ENCODE results near the gene S100B.

S100B gene

GRCh38 chr21:46557919-46558392 is 46.9 kb downstream of the S100B start:
- no peak for DNase-seq

GRCh38 chr21:46557469-46557868 is 47.4 kb downstream of the S100B start:
- no peak for DNase-seq

- DNase-seq: no peak
Observed at GRCh38 chr21:46556802-46557201, 48.1 kb downstream of the S100B start.

GRCh38 chr21:46555678-46556077 is 49.2 kb downstream of the S100B start:
- no peak for DNase-seq

- DNase-seq: no peak
Observed at GRCh38 chr21:46555225-46555617, 49.7 kb downstream of the S100B start.

- DNase-seq: no peak
Observed at GRCh38 chr21:46554431-46555224, 50.3 kb downstream of the S100B start.

GRCh38 chr21:46553993-46554392 is 50.9 kb downstream of the S100B start:
- no peak for DNase-seq

GRCh38 chr21:46552865-46553379 is 52.0 kb downstream of the S100B start:
- DNase-seq: no peak

- DNase-seq: no peak
Observed at GRCh38 chr21:46552274-46552673, 52.6 kb downstream of the S100B start.

GRCh38 chr21:46551636-46552241 is 53.1 kb downstream of the S100B start:
- no peak for DNase-seq

- DNase-seq: no peak
Observed at GRCh38 chr21:46550116-46550941, 54.6 kb downstream of the S100B start.

GRCh38 chr21:46549650-46550049 is 55.2 kb downstream of the S100B start:
- DNase-seq: no peak

Data from femur (tissue), 1 donor.